Common myeloid progenitor, CD34-positive (primary cell): ENCODE measurements around the gene NRGN. TPM values are rescaled to one million over a fixed set of nuclear protein-coding genes. Genes with fewer than 3 reads are reported as not detected.

Experiments used
- CTCF ChIA-PET: fragments of 350-600 bp; sonication (Branson Sonifier 250); formaldehyde crosslinking; loops from one replicate; lab custom pipeline; 2021; ENCODE audit warnings: antibody characterized with exemption; lab: Charles Lee
- POLR2A ChIA-PET: fragments of 350-600 bp; sonication (Branson Sonifier 250); formaldehyde crosslinking; loops from one replicate; lab custom pipeline; 2021; ENCODE audit warnings: antibody characterized with exemption; lab: Charles Lee
- DNase-seq, 3 donors: peaks; one replicate each; pipeline versions ENCODE4 v3.0.0 to v3.0.0-alpha.2; 2013
- H3K27ac ChIP-seq, 2 experiments: 1 replicate in 1 of 2; 2 replicates in 1 of 2; pipeline ENCODE4 v1.7.0; 2013; ENCODE audit warnings: inconsistent platforms in 2 of 2, low read length in 2 of 2, mild to moderate bottlenecking in 2 of 2, low read depth in 1 of 2, moderate library complexity in 1 of 2; ENCODE audit not compliant: severe bottlenecking in 2 of 2, insufficient read depth in 1 of 2, poor library complexity in 1 of 2
- H3K27me3 ChIP-seq, 5 experiments: replicated peaks in 2 of 5; 1 replicate in 3 of 5; 2 replicates in 2 of 5; pipeline versions ENCODE4 v1.6.1 to v1.7.0; 2013; ENCODE audit warnings: low read length in 4 of 5, mild to moderate bottlenecking in 2 of 5, moderate library complexity in 2 of 5, inconsistent platforms in 1 of 5; ENCODE audit not compliant: insufficient read depth in 5 of 5, control insufficient read depth in 4 of 5
- H3K36me3 ChIP-seq, 4 experiments: 1 replicate in 2 of 4; 2 replicates in 2 of 4; pipeline versions ENCODE4 v1.6.1 to v1.7.0; 2013; ENCODE audit warnings: low read length in 3 of 4, control low read depth in 1 of 4, mild to moderate bottlenecking in 1 of 4; ENCODE audit not compliant: control insufficient read depth in 4 of 4, insufficient read depth in 4 of 4
- H3K4me1 ChIP-seq, 4 experiments: 1 replicate in 3 of 4; 2 replicates in 1 of 4; pipeline versions ENCODE4 v1.6.1 to v1.7.1; 2013; ENCODE audit warnings: low read length in 3 of 4, mild to moderate bottlenecking in 3 of 4, control low read depth in 1 of 4, inconsistent platforms in 1 of 4, moderate library complexity in 1 of 4; ENCODE audit not compliant: control insufficient read depth in 4 of 4, insufficient read depth in 4 of 4; ENCODE audit errors: control extremely low read depth in 1 of 4
- H3K4me3 ChIP-seq, 7 experiments: 1 replicate in 4 of 7; 2 replicates in 3 of 7; pipeline versions ENCODE4 v1.5.1 to v1.7.0; 2013; ENCODE audit warnings: mild to moderate bottlenecking in 7 of 7, low read length in 6 of 7, moderate library complexity in 6 of 7, inconsistent platforms in 2 of 7, low read depth in 2 of 7, control low read depth in 1 of 7; ENCODE audit not compliant: insufficient read depth in 4 of 7, control insufficient read depth in 1 of 7; ENCODE audit errors: extremely low read depth in 1 of 7
- H3K9me3 ChIP-seq, 5 experiments: 1 replicate in 4 of 5; 2 replicates in 1 of 5; pipeline versions ENCODE4 v1.6.1 to v1.7.1; 2013; ENCODE audit warnings: low read length in 4 of 5, mild to moderate bottlenecking in 2 of 5, inconsistent platforms in 1 of 5, low read depth in 1 of 5, moderate library complexity in 1 of 5; ENCODE audit not compliant: control insufficient read depth in 4 of 5, insufficient read depth in 2 of 5; ENCODE audit errors: control extremely low read depth in 1 of 5
- WGBS: methylation state at CpG from one replicate; pipeline ENCODE4 v1.1.5; 2013; ENCODE audit not compliant: insufficient coverage; 5-methylcytosine and 5-hydroxymethylcytosine counted together
- polyA plus RNA-seq: library from polyadenylated mRNA; unstranded; fragments of 120-200 nt; gene quantifications from one replicate; pipeline ENCODE4 v1.2.1, GENCODE V29; 2013

The NRGN gene
- 14.3 TPM for polyA plus RNA-seq

DNA sequence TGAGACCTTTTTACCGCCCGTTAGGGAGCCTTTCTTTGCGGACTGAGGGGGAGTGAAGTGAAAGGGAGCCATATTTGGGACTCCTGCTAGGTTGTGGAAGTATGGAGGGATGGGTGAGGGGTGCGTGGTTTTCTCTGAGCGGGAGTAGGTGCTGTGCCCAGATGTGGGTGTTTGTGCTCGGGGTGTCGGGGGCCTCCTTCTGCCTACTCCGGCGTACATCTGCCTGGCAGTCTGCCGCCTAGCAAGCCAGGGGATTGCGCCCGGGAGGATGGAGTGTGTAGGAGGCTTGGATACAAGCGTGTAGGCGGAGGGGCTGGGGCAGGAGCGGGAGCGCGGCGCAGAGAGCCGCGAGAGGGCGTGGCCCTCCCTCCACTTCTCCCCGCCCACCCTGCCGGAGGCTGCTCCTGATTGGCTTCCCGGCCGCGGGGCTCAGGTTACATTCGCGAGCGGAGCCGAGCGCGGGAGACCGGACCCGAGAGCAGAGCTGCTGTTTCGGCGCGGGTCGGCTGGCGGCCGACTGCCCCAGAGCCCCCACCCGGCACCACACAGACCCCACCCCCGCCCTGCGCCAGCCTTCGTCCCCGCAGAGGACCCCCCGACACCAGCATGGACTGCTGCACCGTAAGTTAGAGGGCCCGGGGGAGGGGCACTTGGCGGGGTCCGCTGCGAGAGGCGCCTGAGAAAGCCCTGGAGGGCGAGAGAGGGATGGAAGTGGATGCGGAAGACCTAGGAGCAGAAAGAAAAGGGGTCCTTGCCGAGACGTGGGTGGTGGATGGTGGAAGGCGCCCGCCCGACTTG lies at the start of gene NRGN:
Gene NRGN (plus strand): TSS at position 464 of the 798 bp plus-strand sequence. CDS start 143 bp downstream, at position 607.
- peaks cover 0 to 4% (median 0%) of the 10 kb centered on the region in 4 experiments for H3K36me3 ChIP-seq
- H3K4me3 ChIP-seq, result peak within 1 kb of the TSS; percentile 40 to 84 (median 75)
- no peaks in the 10 kb centered on the region for H3K27me3 ChIP-seq
- no peaks in the 10 kb centered on the region for H3K9me3 ChIP-seq
- peak; percentile 78 to 88 (median 85) for DNase-seq
- H3K4me1 ChIP-seq, result peaks cover 0 to 55% (median 45%) of the 10 kb centered on the region in 4 experiments
- no peak within 1 kb of the TSS for H3K27ac ChIP-seq
- POLR2A ChIA-PET, result no interaction called here
- under 1% methylated on average over 37 of the region's 59 CpGs for whole genome bisulfite sequencing
- CTCF ChIA-PET, result interaction anchor here (0.8 to 16.4 kb wide), 8 partner anchors 13 to 95 kb away, joined by 3 to 205 read pairs (median 4); partner anchors contain the start of genes ESAM, SIAE, SPA17 and VSIG2

DNA sequence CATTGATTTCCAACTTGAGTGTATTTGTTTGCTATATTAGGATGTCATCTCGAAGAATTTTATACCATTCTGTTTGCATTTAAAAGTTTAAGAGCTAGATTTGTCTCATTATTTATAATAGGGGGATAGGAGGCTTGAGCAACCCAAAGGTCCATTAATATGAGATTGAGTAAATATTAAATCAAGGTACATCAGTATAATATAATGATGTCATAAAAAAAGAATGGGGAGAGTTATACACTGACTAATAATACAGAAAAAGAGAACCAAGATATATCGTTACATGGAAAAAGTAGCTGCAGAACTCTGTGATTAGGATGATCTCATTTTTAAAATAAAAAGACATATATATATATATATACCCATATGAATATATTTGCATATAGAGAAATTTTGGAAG lies 46.6 kb upstream of the NRGN start:
- H3K4me1 ChIP-seq, result no peaks in the 10 kb centered on the region
- ChIA-PET CTCF (no interaction called here), POLR2A (no interaction called here)
- DNase-seq, result no peak
- H3K27ac ChIP-seq, result no peak overlapping the region
- H3K9me3 ChIP-seq, result no peaks in the 10 kb centered on the region
- no CpG with 5 or more reads among the region's 2 CpGs for WGBS
- H3K36me3 ChIP-seq, result no peaks in the 10 kb centered on the region
- H3K27me3 ChIP-seq, result no peaks in the 10 kb centered on the region
- H3K4me3 ChIP-seq, result no peak overlapping the region

DNA sequence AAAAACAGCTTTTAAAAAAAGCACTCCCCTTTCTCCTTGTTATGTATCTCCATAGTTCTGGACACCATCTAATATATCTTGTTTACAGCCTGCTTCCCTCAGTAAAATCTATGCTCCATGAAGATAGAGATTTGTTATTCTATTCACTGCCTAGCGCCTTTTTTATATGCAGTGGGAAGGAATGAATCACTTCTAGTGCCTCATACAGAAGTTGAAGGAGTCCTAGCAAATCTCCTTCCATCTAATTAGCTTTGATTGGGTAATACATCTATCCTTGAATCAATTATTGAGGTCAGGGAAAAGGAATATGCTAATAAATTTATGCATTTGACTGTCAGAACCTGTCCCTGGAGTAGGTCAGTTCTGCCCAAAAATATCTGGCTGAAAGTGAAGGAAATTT lies 40.2 kb upstream of the NRGN start:
- Histone ChIP-seq H3K4me1 (no peaks in the 10 kb centered on the region), H3K27me3 (no peaks in the 10 kb centered on the region), H3K36me3 (no peaks in the 10 kb centered on the region), H3K27ac (no peak overlapping the region), H3K9me3 (peaks cover 0 to 6% (median 5%) of the 10 kb centered on the region in 5 experiments), H3K4me3 (no peak overlapping the region)
- POLR2A ChIA-PET, result no interaction called here
- WGBS, result no CpG with 5 or more reads among the region's 1 CpG
- CTCF ChIA-PET, result interaction anchor here (0.6 to 1.4 kb wide), 5 partner anchors 9 to 45 kb away, joined by 3 to 6 read pairs (median 5); no protein-coding TSS in a partner anchor
- DNase-seq, result no peak

DNA sequence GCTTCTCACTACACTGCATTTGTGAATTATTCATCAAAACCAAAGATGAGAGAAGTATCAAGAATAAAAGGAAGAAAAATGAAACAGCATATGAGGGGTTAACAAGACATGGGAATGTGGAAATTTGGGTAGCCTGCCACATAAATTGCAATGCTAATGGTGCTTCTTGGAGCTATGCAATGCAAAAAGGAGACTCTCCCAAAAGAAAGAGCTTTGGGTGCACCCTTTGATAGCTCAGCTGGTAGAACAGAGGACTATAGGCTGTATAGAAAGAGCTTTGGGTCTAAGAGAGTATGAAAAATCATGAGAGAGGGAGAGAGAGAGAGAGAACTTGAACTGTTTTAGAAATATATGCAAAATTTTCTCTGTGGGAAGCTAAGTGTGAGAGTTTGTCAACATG lies 39.7 kb upstream of the NRGN start:
- Histone ChIP-seq H3K9me3 (peaks cover 0 to 6% (median 5%) of the 10 kb centered on the region in 5 experiments), H3K27ac (no peak overlapping the region), H3K4me1 (no peaks in the 10 kb centered on the region), H3K4me3 (no peak overlapping the region), H3K27me3 (no peaks in the 10 kb centered on the region), H3K36me3 (no peaks in the 10 kb centered on the region)
- POLR2A ChIA-PET, result no interaction called here
- DNase-seq, result no peak
- CTCF ChIA-PET, result interaction anchor here (0.6 to 1.4 kb wide), 5 partner anchors 9 to 45 kb away, joined by 3 to 6 read pairs (median 5); no protein-coding TSS in a partner anchor

DNA sequence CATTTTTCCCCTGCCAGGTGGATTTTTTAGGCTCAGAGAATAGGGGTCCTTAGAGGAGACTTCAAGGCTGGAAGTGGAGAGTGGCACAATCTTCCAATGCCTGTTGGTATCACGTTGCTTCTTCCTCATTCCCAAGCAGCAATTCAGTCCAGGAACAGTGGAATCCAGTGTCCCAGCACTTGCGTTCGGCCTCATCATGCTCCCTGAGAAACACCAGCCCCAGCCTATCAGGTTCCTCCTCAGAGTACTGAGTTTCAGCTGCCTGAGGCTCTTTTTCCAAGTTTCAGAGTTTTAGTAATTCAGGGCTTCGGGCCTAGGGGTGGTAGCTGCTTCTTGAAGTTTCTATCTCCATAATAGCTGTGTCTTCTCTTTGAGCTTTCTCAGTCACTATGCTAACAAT lies 31.9 kb upstream of the NRGN start:
- Histone ChIP-seq H3K27me3 (no peaks in the 10 kb centered on the region), H3K4me3 (no peak overlapping the region), H3K36me3 (no peaks in the 10 kb centered on the region), H3K9me3 (peaks cover 1 to 11% (median 6%) of the 10 kb centered on the region in 5 experiments), H3K27ac (no peak overlapping the region), H3K4me1 (no peaks in the 10 kb centered on the region)
- ChIA-PET POLR2A (no interaction called here), CTCF (no interaction called here)
- no peak for DNase-seq
- 91% methylated on average over 3 of the region's 4 CpGs for WGBS

DNA sequence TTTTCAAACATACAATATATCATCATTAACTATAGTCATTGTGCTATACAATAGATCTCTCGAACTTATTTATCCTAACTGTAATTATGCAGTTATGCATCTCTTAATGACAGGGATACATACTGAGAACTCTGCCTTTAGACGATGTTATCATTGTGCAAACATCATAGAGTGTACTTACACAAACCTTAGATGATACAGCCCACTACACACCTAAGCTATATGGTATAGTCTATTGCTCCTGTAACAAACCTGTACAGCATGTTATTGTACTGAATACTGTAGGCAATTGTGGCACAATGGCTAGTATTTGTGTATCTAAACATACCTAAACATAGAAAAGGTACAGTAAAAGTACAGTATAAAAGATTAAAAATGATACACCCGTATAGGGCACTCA lies 27.4 kb upstream of the NRGN start:
- H3K4me1 ChIP-seq, result peaks cover 1 to 18% (median 16%) of the 10 kb centered on the region in 4 experiments
- POLR2A ChIA-PET, result no interaction called here
- H3K27me3 ChIP-seq, result peaks cover 0 to 2% (median 0%) of the 10 kb centered on the region in 5 experiments
- H3K4me3 ChIP-seq, result no peak overlapping the region
- H3K9me3 ChIP-seq, result peaks cover 1 to 10% (median 6%) of the 10 kb centered on the region in 5 experiments
- DNase-seq, result no peak
- CTCF ChIA-PET, result no interaction called here
- WGBS, result 100% methylated on average over 2 of the region's 3 CpGs
- H3K36me3 ChIP-seq, result no peaks in the 10 kb centered on the region
- no peak overlapping the region for H3K27ac ChIP-seq

DNA sequence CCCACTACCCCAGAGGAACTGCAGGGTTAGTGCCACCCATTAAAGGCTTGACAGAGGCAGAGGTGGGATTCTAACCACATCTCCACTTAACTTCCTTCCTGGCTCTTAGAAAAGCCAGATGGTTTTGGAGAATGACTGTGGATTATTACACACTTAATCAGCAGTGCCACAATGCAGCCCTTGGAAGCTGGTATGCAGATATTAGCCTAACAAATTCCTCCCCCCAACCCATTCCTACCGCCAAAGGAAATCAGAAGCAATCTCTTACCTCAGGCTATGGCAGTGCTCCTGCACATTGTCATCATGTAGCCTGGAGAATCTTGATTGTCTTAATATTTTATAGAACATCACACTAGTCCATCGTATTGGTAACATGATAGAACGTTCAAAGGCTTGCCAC lies 23.2 kb upstream of the NRGN start:
- ChIA-PET CTCF (interaction anchor here (1.0 to 2.2 kb wide), 8 partner anchors 9 to 49 kb away, joined by 3 to 8 read pairs (median 4); partner anchors contain the start of gene NRGN), POLR2A (interaction anchor here (1.6 kb wide), 1 partner anchor 43 kb away, joined by 7 read pairs; the partner anchor contains the start of genes SIAE and SPA17)
- no peaks in the 10 kb centered on the region for H3K36me3 ChIP-seq
- peaks cover 7 to 47% (median 32%) of the 10 kb centered on the region in 4 experiments for H3K4me1 ChIP-seq
- no peak overlapping the region for H3K27ac ChIP-seq
- WGBS, result no CpG with 5 or more reads among the region's 3 CpGs
- peak overlapping the region in 1 of 7 experiments; percentile 13 for H3K4me3 ChIP-seq
- DNase-seq, result peak; percentile 83 to 98 (median 97)
- H3K27me3 ChIP-seq, result peaks cover 0 to 19% (median 8%) of the 10 kb centered on the region in 5 experiments
- H3K9me3 ChIP-seq, result no peaks in the 10 kb centered on the region
